Ovary (tissue), 9 donors: ENCODE data around the gene DAB1. TPM values are rescaled to one million over a fixed set of nuclear protein-coding genes. Genes with fewer than 3 reads are reported as not detected.

Experiments
- DNase-seq, 5 donors: peaks; one replicate each; pipeline ENCODE4 v3.0.0-alpha.2; 2019 to 2020
- H3K27ac ChIP-seq, 2 donors: fragments of 200-600 bp; one replicate each; pipeline versions ENCODE4 v1.5.1 to v1.8.0; 2019 to 2022
- H3K27me3 ChIP-seq: fragments of 200-600 bp; one replicate; pipeline ENCODE4 v1.8.0; 2022
- H3K36me3 ChIP-seq: fragments of 200-600 bp; sonication (generic); one replicate; pipeline ENCODE4 v1.5.1; 2019
- H3K4me1 ChIP-seq: one replicate; pipeline ENCODE4 v1.8.1; 2013; ENCODE audit warnings: mild to moderate bottlenecking, moderate library complexity; ENCODE audit not compliant: insufficient read depth
- H3K4me3 ChIP-seq: fragments of 200-600 bp; sonication (generic); one replicate; pipeline ENCODE4 v1.5.1; 2017
- H3K9me3 ChIP-seq, 2 donors: fragments of 200-600 bp in 1 of 2; sonication (generic) in 1 of 2; one replicate each; pipeline versions ENCODE4 v1.5.1 to v1.8.1; 2013 to 2019; ENCODE audit warnings: mild to moderate bottlenecking in 1 of 2, moderate library complexity in 1 of 2
- EP300 ChIP-seq: sonication (generic); formaldehyde crosslinking; IDR thresholded peaks from one replicate; pipeline ENCODE4 v1.6.1; 2017; ENCODE audit warnings: antibody characterized with exemption
- POLR2A ChIP-seq: fragments of 450-650 bp; IDR thresholded peaks from one replicate; pipeline ENCODE4 v1.6.1; 2017; ENCODE audit warnings: antibody characterized with exemption, mild to moderate bottlenecking, moderate library complexity
- WGBS, 3 donors: extraction: QIAGEN DNeasy Blood & Tissue Kit in 1 of 3; methylation state at CpG; one replicate each; pipeline versions ENCODE4 v1.1.5 to v1.1.7; 2013 to 2017; 5-methylcytosine and 5-hydroxymethylcytosine counted together
- intact Hi-C, 4 donors: fragments of 100-400 bp; cut with DNase I; formaldehyde crosslinking; loops; one replicate each; pipeline versions ENCODE4 v1.11.0 to v1.15.1; 2022 to 2023
- polyA plus RNA-seq, 2 donors: library from polyadenylated mRNA; stranded (reverse); fragments of 200-250 nt in 1 of 2; fragments of 350-450 nt in 1 of 2; fragmentation: Illumina TruSeq in 1 of 2; extraction: RNeasy Lipid Tissue Mini Kit (QIAGEN cat#74804) in 1 of 2; gene quantifications; one replicate each; pipeline ENCODE4 v1.2.3, GENCODE V29; 2013 to 2014
- total RNA-seq, 7 donors: library from RNA; depleted of rRNA in 2 of 7; stranded (reverse); fragments of >200 nt in 2 of 7; fragmentation: NEBNext Ultra II Directional in 3 of 7; extraction: Animal tissue kit (Norgen Biotek cat#: 25700) in 3 of 7; gene quantifications; one replicate each; pipeline versions ENCODE4 v1.1.0 to v1.2.4, GENCODE V29; 2016 to 2023
- TF ChIP-seq, protein P1 (sequence below), 3 donors: fragments of 450-650 bp in 2 of 3; fragments of 200-600 bp in 1 of 3; IDR thresholded peaks; one replicate each; pipeline versions ENCODE4 v1.5.1 to v1.8.0; 2016 to 2022; ENCODE audit warnings: antibody characterized with exemption in 3 of 3, mild to moderate bottlenecking in 1 of 3
- donor health status: DM: no; HTN: no; CAD: no; lungs with moderate emphysema.
- donor health status: DM: no; HTN: no; CAD: no.
- donor health status: Bipolar disorder and iron deficiency.
- donor health status: DM: yes; HTN: yes; CAD: no.
- donor health status: DM: no; HTN: no; CAD: no.
- donor health status: DM: yes; HTN: yes; CAD: no.

Gene DAB1
- total and polyA plus RNA-seq, 9 donors = 0.22 to 5.5 (median 0.77) TPM

DNA sequence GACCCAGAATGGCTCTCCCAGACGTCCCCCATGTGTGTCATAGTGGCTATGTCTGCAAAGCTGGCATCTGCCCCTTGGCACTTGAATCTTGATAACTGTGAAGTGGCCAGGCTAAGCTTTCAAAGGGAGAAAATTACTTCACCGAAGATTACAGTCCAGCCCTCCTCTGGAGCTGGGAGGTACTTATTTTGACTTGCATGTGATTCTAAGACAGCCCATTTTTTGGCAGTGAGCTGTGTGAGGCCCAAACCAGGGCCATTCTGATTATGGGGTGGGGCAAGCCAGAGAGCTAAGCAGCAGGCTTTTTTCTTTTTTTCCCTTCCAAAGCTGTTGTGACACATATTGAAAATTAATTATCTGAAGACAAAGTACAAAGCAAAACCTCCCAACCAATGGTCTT, 415.9 kb downstream of the DAB1 start:
- Histone ChIP-seq H3K36me3 (no peaks in the 10 kb centered on the region), H3K27ac (no peak overlapping the region), H3K4me3 (no peak overlapping the region), H3K4me1 (peaks cover 2% of the 10 kb centered on the region), H3K27me3 (no peaks in the 10 kb centered on the region), H3K9me3 (no peaks in the 10 kb centered on the region)
- TF ChIP-seq POLR2A = no peak
- no peak for TF ChIP-seq EP300
- TF ChIP-seq, protein P1, sequence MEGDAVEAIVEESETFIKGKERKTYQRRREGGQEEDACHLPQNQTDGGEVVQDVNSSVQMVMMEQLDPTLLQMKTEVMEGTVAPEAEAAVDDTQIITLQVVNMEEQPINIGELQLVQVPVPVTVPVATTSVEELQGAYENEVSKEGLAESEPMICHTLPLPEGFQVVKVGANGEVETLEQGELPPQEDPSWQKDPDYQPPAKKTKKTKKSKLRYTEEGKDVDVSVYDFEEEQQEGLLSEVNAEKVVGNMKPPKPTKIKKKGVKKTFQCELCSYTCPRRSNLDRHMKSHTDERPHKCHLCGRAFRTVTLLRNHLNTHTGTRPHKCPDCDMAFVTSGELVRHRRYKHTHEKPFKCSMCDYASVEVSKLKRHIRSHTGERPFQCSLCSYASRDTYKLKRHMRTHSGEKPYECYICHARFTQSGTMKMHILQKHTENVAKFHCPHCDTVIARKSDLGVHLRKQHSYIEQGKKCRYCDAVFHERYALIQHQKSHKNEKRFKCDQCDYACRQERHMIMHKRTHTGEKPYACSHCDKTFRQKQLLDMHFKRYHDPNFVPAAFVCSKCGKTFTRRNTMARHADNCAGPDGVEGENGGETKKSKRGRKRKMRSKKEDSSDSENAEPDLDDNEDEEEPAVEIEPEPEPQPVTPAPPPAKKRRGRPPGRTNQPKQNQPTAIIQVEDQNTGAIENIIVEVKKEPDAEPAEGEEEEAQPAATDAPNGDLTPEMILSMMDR (IDR thresholded peaks at IDR 0.05) = no peak
- intact Hi-C loops = loop anchor here in 1 of 4 donors (5.0 kb wide), 1 partner anchor 249 kb away; no protein-coding TSS in a partner anchor
- 36 to 48% (median 42%) methylated on average over 2 of the region's 2 CpGs for WGBS, 3 donors
- DNase-seq = peak in 2 of 5 donors; percentile 12 to 22

DNA sequence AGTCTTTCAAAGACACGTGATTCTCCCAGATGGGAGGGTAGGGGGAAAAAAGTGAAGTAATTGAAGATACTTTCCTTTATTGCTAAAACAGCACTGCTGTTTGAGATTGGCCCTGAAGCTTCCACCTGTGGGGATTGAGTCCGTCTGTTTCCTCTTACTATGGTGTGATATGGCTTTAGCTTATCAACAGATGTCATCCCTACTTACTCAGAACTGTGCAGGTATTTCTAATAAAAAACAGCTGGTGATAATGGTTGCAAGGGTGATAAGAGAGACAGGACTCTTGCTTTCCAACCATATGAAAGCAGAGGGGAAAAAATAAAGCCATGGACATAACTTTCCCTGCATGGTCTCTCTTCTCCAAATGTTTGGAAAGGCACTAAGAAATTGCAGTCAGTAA, 416.4 kb downstream of the DAB1 start:
- intact Hi-C loops = loop anchor here in 1 of 4 donors (5.0 kb wide), 1 partner anchor 250 kb away; no protein-coding TSS in a partner anchor
- WGBS, 3 donors = 26 to 48% (median 37%) methylated on average over 2 of the region's 2 CpGs
- H3K4me1 ChIP-seq = peaks cover 2% of the 10 kb centered on the region
- no peaks in the 10 kb centered on the region for H3K36me3 ChIP-seq
- TF ChIP-seq, protein P1 (IDR thresholded peaks at IDR 0.05) = no peak
- TF ChIP-seq POLR2A = no peak
- no peak for TF ChIP-seq EP300
- H3K4me3 ChIP-seq = no peak overlapping the region
- H3K27me3 ChIP-seq = no peaks in the 10 kb centered on the region
- no peak for DNase-seq
- no peaks in the 10 kb centered on the region for H3K9me3 ChIP-seq
- H3K27ac ChIP-seq = no peak overlapping the region

DNA sequence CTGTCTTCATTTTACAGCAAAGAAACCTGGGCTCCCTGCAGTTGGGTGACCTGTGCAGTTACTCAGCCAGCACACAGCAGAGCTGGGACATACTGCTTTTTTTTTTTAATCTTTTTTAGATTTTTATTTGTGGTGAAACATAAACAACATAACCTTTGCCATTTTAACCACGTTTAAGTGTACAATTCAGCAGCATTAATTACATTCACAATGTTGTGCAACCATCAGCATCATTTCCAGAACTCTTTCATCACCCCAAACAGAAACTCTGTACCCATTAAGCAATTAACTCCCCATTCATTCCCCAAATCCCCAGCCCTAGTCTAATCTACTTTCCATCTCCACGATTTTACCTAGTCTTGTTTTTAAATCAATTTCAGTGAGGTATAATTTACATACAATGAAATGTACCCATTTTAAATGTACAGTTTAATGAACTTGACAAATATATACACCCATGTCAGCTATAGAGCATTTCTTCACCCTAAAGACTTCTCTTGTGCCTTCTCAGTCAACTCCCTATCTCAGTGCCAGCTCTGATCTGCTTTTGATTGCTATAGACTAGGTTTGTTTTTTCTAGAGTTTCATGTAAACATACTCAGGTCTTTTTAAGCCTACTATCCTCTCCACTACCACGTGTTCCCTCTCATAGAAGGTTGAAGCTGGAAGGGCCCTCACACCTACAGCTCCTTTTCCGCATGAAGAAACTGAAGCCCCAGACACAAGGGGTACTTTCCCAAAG, 420.3 kb downstream of the DAB1 start:
- Histone ChIP-seq H3K4me3 (no peak overlapping the region), H3K9me3 (no peaks in the 10 kb centered on the region), H3K27ac (no peak overlapping the region), H3K27me3 (no peaks in the 10 kb centered on the region), H3K36me3 (no peaks in the 10 kb centered on the region), H3K4me1 (peaks cover 2% of the 10 kb centered on the region)
- 58 to 65% (median 62%) methylated on average over 4 of the region's 4 CpGs for WGBS, 3 donors
- intact Hi-C loops = no loop called here
- no peak for DNase-seq
- TF ChIP-seq POLR2A = no peak
- no peak for TF ChIP-seq EP300
- TF ChIP-seq, protein P1 (IDR thresholded peaks at IDR 0.05) = no peak

DNA sequence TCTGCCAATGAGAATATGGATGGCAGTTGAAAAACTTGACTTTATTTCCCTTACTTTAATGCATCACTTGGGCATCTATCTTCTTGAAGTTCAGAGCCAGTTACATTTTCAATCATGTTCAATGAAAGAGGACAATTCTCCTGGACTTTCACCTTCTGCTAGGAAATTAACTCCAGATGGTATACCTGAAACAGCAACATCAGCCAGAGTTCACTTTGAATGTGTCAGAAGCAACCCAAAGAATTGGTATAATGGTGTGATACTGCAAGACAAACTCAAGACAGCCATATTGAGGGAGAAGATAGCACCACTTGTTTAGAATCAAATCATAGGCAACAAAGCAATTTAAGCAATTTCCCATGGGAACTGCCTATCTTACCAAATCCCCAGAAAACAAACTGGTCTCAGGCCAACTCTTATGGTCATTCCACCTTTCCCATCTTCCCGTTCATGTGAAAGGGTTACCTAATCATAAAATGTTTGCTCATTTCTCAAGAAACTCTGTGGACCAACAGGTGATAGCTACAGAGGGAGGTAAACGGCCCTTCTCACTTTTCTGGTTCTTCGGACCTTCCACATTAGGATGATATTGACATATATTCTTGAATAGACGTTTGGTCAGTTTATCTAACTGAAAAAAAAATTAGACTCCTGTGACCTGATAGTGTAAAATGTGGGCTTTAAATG, 428.3 kb downstream of the DAB1 start:
- WGBS, 3 donors = 87 to 88% (median 88%) methylated on average over 4 of the region's 4 CpGs
- DNase-seq = no peak
- intact Hi-C loops = no loop called here

More for the DNA sequence above, 428.3 kb downstream of the DAB1 start:
- Histone ChIP-seq H3K27ac (no peak overlapping the region), H3K36me3 (no peaks in the 10 kb centered on the region), H3K4me1 (no peaks in the 10 kb centered on the region), H3K27me3 (no peaks in the 10 kb centered on the region), H3K4me3 (no peak overlapping the region), H3K9me3 (no peaks in the 10 kb centered on the region)
- TF ChIP-seq, protein P1 (IDR thresholded peaks at IDR 0.05) = no peak
- no peak for TF ChIP-seq EP300
- no peak for TF ChIP-seq POLR2A
